Measurements from ENCODE around the gene MYOD1.

The MYOD1 gene

GRCh38 chr11:17702876-17703275 lies 16.5 kb upstream of the MYOD1 start:
- DNase-seq (ENCODE audit: low spot score) = no peak

- DNase-seq (ENCODE audit: low spot score) = no peak
Measured at GRCh38 chr11:17703951-17704350, 15.4 kb upstream of the MYOD1 start.

- no peak for DNase-seq (ENCODE audit: low spot score)
Measured at GRCh38 chr11:17707830-17708229, 11.5 kb upstream of the MYOD1 start.

DNA sequence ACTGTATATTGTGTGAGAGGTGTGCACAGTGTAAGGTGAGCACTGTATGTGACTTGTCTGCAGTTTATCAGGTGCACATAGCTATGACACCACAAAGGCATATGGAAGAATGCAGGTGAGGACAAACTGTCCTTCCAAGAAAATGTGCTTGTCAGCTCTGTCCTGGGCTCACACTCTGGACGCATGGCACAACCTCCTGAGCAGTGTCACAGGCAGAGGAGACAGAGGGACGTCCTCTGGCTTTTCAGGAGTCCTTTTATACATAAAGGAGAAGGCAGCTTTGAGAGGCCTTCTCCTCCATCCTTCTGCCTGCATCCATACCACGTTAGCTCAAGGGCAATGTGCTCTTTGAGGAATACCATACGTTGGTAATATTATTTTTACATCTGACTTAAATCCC lies 7.5 kb upstream of the MYOD1 start:
- DNase-seq (ENCODE audit: low spot score) = no peak

GRCh38 chr11:17713851-17714250 lies 5.5 kb upstream of the MYOD1 start:
- DNase-seq (ENCODE audit: low spot score) = no peak

DNA sequence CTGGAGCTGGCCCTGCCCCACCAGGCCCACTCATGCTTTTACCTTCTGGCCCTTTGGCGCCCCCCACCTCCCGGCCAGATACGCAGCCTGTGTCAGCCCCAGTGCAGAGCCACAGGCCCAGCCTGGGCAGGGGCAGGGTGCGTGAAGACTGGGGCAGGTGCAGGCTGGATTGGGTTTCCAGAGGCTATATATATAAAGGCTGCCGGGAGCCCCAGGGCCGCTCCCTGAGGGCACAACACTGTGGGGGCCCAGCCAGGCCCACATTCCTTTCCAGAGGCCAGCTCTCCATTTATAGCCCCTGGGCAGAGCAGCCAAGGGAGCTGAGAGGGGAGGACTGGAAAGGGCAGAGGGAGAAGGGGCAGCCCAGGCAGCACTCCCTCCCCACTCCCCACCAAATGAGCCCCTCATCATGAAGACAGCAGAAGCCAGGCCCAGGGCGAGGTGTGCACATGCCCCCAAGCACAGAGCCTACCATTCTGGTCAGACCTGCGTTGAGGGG lies 5.0 kb upstream of the MYOD1 start:
- DNase-seq (ENCODE audit: low spot score) = no peak

GRCh38 chr11:17714870-17715269 lies 4.5 kb upstream of the MYOD1 start:
- DNase-seq (ENCODE audit: low spot score) = no peak

- no peak for DNase-seq (ENCODE audit: low spot score)
Measured at GRCh38 chr11:17716807-17717206, 2.6 kb upstream of the MYOD1 start.

GRCh38 chr11:17718015-17718414 lies 1.4 kb upstream of the MYOD1 start:
- no peak for DNase-seq (ENCODE audit: low spot score)

GRCh38 chr11:17718510-17718962 lies 835 bp upstream of the MYOD1 start:
- DNase-seq (ENCODE audit: low spot score) = no peak

DNA sequence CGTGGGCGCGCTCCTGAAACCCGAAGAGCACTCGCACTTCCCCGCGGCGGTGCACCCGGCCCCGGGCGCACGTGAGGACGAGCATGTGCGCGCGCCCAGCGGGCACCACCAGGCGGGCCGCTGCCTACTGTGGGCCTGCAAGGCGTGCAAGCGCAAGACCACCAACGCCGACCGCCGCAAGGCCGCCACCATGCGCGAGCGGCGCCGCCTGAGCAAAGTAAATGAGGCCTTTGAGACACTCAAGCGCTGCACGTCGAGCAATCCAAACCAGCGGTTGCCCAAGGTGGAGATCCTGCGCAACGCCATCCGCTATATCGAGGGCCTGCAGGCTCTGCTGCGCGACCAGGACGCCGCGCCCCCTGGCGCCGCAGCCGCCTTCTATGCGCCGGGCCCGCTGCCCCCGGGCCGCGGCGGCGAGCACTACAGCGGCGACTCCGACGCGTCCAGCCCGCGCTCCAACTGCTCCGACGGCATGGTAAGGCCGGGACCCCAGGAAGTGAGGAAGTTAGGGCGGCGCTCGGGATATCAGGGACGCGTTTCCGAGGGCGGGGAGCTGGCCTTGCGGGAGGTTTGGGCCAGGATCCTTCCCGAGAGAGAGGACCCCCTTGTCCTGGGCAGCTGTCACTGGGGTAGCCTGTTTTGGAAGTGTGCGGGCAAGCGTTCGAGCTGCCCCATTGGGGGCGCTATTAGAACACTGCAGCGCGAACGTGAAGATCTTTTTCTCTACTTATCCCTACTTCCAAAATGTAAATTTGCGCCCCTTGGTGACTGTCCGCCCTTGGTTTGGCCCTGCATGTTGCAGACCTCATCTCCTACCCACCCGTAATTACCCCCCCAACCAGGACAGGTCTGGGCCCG lies 796 bp downstream of the MYOD1 start:
- DNase-seq (ENCODE audit: low spot score) = no peak

- no peak for DNase-seq (ENCODE audit: low spot score)
Measured at GRCh38 chr11:17720796-17721171, 1.4 kb downstream of the MYOD1 start.

DNA sequence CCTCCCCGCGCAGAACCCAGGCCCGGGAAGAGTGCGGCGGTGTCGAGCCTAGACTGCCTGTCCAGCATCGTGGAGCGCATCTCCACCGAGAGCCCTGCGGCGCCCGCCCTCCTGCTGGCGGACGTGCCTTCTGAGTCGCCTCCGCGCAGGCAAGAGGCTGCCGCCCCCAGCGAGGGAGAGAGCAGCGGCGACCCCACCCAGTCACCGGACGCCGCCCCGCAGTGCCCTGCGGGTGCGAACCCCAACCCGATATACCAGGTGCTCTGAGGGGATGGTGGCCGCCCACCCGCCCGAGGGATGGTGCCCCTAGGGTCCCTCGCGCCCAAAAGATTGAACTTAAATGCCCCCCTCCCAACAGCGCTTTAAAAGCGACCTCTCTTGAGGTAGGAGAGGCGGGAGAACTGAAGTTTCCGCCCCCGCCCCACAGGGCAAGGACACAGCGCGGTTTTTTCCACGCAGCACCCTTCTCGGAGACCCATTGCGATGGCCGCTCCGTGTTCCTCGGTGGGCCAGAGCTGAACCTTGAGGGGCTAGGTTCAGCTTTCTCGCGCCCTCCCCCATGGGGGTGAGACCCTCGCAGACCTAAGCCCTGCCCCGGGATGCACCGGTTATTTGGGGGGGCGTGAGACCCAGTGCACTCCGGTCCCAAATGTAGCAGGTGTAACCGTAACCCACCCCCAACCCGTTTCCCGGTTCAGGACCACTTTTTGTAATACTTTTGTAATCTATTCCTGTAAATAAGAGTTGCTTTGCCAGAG lies 2.0 kb downstream of the MYOD1 start:
- DNase-seq (ENCODE audit: low spot score) = no peak

GRCh38 chr11:17722000-17722643 lies 2.8 kb downstream of the MYOD1 start:
- no peak for DNase-seq (ENCODE audit: low spot score)

DNA sequence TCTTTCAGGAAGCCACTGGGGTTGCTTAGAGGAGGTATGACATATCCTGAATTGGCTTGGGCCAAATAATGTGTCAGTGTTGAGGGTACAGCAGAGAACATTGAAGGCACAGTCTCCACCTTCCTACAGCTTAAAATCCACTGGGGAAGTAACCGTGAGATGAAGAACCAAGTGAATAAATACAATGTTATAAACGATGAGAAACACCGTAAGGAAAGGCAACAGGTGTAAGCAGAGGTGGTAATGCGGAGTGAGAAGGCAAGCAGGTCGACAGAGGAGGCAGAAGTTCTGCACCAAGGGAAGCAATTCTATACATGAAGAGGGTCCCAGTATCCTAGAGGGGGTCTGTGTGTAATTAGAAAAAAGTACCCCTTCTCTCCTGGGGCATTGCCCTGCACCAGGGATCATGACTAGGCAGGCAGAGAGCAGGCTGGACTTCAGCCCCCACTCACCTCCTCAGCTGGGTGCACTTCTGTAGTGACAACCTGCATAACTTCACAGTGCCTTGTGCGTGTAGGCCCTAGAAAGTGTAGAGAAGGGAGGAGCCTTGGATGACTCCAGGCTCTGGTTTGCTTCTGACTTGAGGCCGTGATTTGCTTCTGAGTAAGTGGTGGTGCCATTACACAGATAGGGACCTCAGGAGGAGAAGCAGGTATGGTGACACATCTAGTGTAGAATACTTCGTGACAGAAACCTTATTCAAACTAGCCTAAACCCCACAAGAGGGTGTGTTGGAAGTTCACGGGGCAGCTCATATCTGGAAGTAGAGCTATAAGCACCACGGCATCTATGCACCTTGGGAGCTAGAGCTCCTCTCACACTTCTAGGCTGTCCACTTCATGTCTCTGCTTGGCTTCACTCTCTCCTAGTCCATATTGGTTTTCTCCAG lies 4.9 kb downstream of the MYOD1 start:
- DNase-seq (ENCODE audit: low spot score) = no peak

DNA sequence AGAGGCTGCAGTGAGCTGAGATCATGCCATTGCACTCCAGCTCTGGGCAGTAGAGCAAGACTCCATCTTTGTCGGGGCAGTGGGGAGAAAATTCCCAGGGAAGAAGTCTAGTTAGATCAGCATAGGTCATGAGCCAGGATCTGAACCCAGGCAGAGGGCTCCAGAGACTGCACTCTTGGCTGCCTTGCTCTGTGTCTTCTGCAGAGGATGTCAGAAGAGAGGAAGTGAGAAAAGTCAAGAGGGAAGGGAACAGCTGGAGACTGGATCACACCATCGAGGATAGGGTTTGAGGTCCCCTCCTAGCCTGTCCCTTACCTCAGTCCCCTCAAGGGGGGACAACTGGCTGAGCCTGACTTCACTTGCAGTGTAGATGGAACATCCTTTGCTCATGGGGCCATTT lies 5.8 kb downstream of the MYOD1 start:
- DNase-seq (ENCODE audit: low spot score) = no peak

- DNase-seq (ENCODE audit: low spot score) = no peak
Measured at GRCh38 chr11:17730137-17730536, 10.8 kb downstream of the MYOD1 start.

DNA sequence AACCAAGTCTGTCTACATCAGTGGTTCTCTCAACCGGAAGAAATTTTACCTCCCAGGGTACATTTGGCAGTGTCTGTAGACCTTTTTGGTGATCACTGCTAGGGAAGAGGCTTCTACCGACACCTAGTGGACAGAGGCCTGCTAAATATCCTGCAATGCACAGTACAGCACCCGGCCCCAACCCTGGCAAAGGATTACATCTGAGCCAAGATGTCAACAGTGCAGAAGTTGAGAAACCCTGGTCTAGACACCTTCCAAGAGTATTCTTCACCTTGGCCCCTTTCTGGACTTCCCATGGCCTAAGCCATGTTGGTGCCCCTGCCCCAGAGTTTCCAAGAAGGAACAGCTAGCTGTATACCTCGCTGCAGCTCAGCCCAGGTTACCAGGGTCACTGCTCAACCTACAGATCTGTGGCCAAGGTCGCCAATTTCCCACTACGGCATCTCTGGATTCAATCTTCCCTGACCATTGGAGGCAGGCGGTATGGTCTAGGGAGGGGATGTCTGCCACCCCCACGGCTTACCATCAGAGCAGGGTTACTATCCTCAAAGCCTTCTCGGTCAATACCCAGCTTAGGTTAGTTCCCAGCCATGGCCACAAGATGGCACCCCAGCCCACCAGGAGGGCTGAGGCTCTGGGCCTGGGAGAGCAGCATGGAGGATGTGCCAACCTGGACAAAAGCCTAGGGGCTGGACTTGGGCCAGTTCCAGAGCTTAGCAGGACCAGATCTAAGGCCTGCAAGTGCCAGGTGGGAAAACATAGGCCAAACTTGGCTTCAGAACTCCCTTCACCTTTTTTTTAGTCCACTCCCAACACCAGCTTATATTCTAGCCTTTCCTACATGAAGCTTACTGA lies 11.5 kb downstream of the MYOD1 start:
- peak; percentile 79 for DNase-seq (ENCODE audit: low spot score)

- no peak for DNase-seq (ENCODE audit: low spot score)
Measured at GRCh38 chr11:17733261-17733660, 13.9 kb downstream of the MYOD1 start.

DNA sequence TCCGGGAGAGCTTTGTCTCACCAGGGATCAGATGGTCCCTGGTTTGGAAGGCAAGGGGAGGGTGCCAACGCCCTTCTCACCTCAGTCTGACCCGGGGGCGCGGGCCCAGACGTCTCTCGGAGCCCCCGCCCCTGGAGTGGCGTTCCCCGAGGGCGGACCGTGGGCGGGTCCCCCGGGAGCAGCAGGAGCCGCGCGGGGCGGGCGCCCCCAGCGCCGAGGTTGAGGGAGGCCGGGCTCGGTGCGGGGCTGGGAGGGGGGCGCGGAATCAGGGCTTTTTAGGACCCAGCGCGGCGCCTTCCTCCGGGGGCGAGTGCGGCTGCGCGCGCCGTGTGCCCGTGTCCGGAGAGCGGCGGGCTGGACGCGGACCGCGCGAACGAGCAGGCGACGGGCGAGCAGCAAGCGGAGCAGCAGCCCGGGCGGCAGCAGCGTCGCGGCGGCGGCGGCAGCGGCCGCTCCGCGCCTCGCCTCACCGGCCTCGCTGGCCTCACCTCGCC lies 15.1 kb downstream of the MYOD1 start, which contains the start of gene KCNC1:
KCNC1 (plus strand) TSS at position 364 of the 494 bp plus-strand sequence. CDS start 1,222 bp downstream, outside the sequence.
- DNase-seq (ENCODE audit: low spot score) = peak; percentile 31
